ENCODE data around the gene LDLRAD4. TPM values are rescaled to one million over a fixed set of nuclear protein-coding genes. Genes with fewer than 3 reads are reported as not detected.
A peak's percentile ranks its signal among the peaks of the same experiment; 100 is the strongest.

The LDLRAD4 gene
- total and polyA plus RNA-seq, 9 of the 15 experiments (the other 6 are each of a cell fraction or from before 2014, with no cell fraction given), result 0.01 TPM; not detected in 8

DNA sequence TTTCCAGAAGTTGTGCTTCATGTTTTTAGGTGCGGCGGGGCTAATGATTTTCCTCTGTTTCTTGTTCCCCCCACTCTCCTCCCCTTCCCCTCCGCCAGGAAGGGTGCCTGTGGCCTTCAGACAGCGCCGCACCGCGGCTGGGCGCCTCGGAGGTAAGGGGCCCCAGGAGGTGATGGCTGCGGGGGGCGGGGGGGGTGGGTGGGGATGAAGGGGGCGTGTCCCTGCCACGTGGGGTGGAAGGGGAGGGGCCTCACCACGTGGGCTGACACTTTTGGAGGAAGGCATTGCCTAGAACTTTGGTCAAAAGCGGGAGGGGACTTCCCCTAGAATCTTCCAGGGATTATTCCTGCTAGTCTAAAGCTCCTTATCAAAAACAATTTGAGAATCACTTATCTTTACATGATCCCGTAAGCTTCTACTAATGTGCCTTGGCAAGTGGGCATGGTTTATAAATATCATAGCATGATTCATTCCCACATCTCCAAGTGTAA lies 424.7 kb downstream of the LDLRAD4 start:
- peaks cover 51 to 60% of the 10 kb centered on the region in 2 experiments for H3K27me3 ChIP-seq (ENCODE audit: control insufficient read depth in 2 of 2, insufficient read depth in 2 of 2, low read length in 2 of 2)
- in situ Hi-C loops (cut with MboI) (no loop called here), intact Hi-C loops (cut with micrococcal nuclease) (no loop called here)
- H3K79me2 ChIP-seq (ENCODE audit: control insufficient read depth, insufficient read depth, low read length), result no peaks in the 10 kb centered on the region
- BruUV-seq (replicated peaks), result no TSS peak
- DNase-seq (ENCODE audit: extremely low read depth in 1 of 4, low spot score in 3 of 4) (peak; percentile 11 to 60 (median 56)), ATAC-seq (peak; percentile 39), FAIRE-seq (no peak)
- no peak overlapping the region for H3K27ac ChIP-seq (ENCODE audit: extremely low read depth, low read depth, low read length)
- H3K4me2 ChIP-seq (ENCODE audit: insufficient read depth, low read length), result no peak overlapping the region
- no peaks in the 10 kb centered on the region for H3K36me3 ChIP-seq (ENCODE audit: control insufficient read depth, insufficient read depth, low read length)
- no peaks in the 10 kb centered on the region for H3K9me1 ChIP-seq (ENCODE audit: control insufficient read depth, insufficient read depth, low read length)
- POLR2A ChIA-PET, result no interaction called here
- no peak overlapping the region for H3K4me3 ChIP-seq
- CTCF ChIA-PET (ENCODE audit: low intra/inter-chr PET ratio), result interaction anchor here (0.6 kb wide), 1 partner anchor 959 kb away, joined by 3 read pairs; no protein-coding TSS in a partner anchor
- no peaks in the 10 kb centered on the region for H4K20me1 ChIP-seq (replicated peaks; ENCODE audit: control insufficient read depth, insufficient read depth, low read length)
- no peaks in the 10 kb centered on the region for H3K9me3 ChIP-seq (replicated peaks; ENCODE audit: control insufficient read depth, insufficient read depth, low read depth, low read length)
- no peak overlapping the region for H3K9ac ChIP-seq (ENCODE audit: insufficient read depth in 1 of 2, low read depth in 2 of 2, low read length in 2 of 2)
- 40% methylated on average over 14 of the region's 16 CpGs for WGBS (ENCODE audit: insufficient coverage, low coverage, missing lambda C conversion rate)
- H2AFZ ChIP-seq (ENCODE audit: low read depth, low read length), result no peak overlapping the region
- H3K4me1 ChIP-seq (replicated peaks in 1 of 2; ENCODE audit: control insufficient read depth in 2 of 2, insufficient read depth in 2 of 2, low read length in 2 of 2), result peaks cover 0 to 14% of the 10 kb centered on the region in 2 experiments; a peak in 2 of 5 replicates
- TF ChIP-seq HSF4 (CRISPR knock-in tag; IDR thresholded peaks at IDR 0.05; ENCODE audit: borderline replicate concordance), result no peak
- TF ChIP-seq NUFIP1 (IDR thresholded peaks at IDR 0.05; ENCODE audit: partially characterized antibody), result no peak
- TF ChIP-seq, protein P1, sequence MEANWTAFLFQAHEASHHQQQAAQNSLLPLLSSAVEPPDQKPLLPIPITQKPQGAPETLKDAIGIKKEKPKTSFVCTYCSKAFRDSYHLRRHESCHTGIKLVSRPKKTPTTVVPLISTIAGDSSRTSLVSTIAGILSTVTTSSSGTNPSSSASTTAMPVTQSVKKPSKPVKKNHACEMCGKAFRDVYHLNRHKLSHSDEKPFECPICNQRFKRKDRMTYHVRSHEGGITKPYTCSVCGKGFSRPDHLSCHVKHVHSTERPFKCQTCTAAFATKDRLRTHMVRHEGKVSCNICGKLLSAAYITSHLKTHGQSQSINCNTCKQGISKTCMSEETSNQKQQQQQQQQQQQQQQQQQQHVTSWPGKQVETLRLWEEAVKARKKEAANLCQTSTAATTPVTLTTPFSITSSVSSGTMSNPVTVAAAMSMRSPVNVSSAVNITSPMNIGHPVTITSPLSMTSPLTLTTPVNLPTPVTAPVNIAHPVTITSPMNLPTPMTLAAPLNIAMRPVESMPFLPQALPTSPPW (CRISPR knock-in tag; IDR thresholded peaks at IDR 0.05), result peak; percentile 27
- TF ChIP-seq, protein P2, sequence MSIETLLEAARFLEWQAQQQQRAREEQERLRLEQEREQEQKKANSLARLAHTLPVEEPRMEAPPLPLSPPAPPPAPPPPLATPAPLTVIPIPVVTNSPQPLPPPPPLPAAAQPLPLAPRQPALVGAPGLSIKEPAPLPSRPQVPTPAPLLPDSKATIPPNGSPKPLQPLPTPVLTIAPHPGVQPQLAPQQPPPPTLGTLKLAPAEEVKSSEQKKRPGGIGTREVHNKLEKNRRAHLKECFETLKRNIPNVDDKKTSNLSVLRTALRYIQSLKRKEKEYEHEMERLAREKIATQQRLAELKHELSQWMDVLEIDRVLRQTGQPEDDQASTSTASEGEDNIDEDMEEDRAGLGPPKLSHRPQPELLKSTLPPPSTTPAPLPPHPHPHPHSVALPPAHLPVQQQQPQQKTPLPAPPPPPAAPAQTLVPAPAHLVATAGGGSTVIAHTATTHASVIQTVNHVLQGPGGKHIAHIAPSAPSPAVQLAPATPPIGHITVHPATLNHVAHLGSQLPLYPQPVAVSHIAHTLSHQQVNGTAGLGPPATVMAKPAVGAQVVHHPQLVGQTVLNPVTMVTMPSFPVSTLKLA (conservative IDR thresholded peaks at IDR 0.05), result peak; percentile 54
- TF ChIP-seq ILF3 (IDR thresholded peaks at IDR 0.05; ENCODE audit: borderline replicate concordance), result no peak
- TF ChIP-seq TFAM (CRISPR knock-in tag; conservative IDR thresholded peaks at IDR 0.05), result no peak
- no peak for TF ChIP-seq FOXP1 (CRISPR knock-in tag; IDR thresholded peaks at IDR 0.05)
- no peak for TF ChIP-seq PRPF4 (IDR thresholded peaks at IDR 0.05; ENCODE audit: insufficient read depth, low read depth, low read length, poor library complexity, severe bottlenecking)
- TF ChIP-seq TCF7L2 (IDR thresholded peaks at IDR 0.05; ENCODE audit: low read depth, low read length), result no peak
- TF ChIP-seq NFXL1 (CRISPR knock-in tag; IDR thresholded peaks at IDR 0.05), result no peak
- TF ChIP-seq, protein P3, sequence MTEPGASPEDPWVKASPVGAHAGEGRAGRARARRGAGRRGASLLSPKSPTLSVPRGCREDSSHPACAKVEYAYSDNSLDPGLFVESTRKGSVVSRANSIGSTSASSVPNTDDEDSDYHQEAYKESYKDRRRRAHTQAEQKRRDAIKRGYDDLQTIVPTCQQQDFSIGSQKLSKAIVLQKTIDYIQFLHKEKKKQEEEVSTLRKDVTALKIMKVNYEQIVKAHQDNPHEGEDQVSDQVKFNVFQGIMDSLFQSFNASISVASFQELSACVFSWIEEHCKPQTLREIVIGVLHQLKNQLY (CRISPR knock-in tag; conservative IDR thresholded peaks at IDR 0.05), result no peak

All from K562 (cell line).